SKM-1 treated with dmso at 0.1 percent for 144 hours (cell line): Measurements from ENCODE around the gene ZSCAN25.
"Not testable (repeated sequence)": the region's sequence is repeated elsewhere in the genome, so short reads cannot be mapped to it uniquely, and the experiment has no call there.

Experiments used
- DNase-seq: peaks from one replicate; lab custom pipeline; 2025; ENCODE audit not compliant: unreplicated experiment; lab: John Stamatoyannopoulos, UW

The ZSCAN25 gene

DNA sequence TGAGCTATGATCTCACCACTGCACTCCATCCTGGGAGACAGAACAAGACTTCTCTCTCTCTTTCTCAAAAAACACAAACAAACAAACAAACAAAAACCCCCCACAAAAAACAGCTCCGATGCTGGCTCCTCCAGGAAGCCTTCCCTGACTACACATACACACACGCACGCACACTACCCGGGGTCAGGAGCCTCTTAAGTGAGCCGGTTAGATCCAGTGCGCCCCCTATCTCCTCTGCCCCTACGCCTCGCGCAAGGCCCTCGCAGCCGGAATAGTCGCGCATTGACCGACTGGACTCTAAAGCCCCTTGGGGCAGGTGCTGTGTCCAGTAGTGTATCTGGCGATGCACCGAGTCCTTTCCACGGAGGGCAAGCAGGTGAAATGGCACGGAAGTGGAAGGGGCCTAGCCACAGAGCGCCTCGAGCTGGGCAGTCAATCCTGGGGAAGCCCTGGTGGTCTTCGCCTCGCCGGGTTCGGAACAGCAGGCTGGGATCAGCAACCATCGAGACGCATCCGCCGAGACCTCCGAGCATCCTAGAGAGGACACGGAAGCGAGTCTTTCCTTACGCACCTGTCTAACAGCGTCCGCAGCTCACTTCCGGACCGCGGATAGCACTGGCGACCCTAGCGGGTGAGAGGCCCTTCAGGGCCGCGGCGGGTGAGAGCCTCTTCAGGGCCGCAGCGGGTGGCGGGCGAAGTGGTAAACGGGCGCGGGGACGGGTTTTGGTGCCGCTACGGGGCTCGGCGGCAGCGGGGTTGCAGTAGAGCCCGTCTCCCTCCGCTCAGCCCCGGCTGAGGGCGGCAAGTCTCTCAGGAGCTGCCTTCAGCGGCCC lies at the start of gene ZSCAN25:
Gene ZSCAN25 (plus strand): TSS at position 588 of the 833 bp plus-strand sequence. CDS start 2,661 bp downstream, outside the sequence.
- peak; percentile 75 for DNase-seq

GRCh38 chr7:99568770-99569169 lies 48.0 kb upstream of the ZSCAN25 start:
- not testable (repeated sequence) for DNase-seq

DNA sequence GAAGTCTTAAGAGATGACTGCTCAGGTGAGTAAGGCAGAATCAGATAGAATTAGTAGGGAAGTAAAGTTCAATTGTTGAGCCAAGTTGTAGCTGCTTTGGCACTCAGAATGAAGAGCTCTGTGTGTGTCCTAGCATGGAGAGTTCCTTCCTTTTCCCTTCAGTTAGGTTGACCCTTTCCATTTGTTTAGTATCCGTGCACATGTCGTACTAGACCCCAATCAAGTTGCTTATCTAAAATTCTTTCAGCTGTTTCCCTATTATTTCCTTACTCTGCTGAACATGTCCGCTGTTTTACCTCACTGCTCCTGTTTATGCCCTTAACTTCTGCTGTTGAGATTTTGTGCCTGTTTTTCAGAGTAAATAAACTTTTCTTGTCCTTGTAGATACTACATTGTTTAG lies 45.0 kb upstream of the ZSCAN25 start:
- no peak for DNase-seq

- DNase-seq, result no peak
These were observed 43.5 kb upstream of the ZSCAN25 start for GRCh38 chr7:99573257-99573656.

GRCh38 chr7:99576251-99576650 lies 40.5 kb upstream of the ZSCAN25 start:
- no peak for DNase-seq

DNA sequence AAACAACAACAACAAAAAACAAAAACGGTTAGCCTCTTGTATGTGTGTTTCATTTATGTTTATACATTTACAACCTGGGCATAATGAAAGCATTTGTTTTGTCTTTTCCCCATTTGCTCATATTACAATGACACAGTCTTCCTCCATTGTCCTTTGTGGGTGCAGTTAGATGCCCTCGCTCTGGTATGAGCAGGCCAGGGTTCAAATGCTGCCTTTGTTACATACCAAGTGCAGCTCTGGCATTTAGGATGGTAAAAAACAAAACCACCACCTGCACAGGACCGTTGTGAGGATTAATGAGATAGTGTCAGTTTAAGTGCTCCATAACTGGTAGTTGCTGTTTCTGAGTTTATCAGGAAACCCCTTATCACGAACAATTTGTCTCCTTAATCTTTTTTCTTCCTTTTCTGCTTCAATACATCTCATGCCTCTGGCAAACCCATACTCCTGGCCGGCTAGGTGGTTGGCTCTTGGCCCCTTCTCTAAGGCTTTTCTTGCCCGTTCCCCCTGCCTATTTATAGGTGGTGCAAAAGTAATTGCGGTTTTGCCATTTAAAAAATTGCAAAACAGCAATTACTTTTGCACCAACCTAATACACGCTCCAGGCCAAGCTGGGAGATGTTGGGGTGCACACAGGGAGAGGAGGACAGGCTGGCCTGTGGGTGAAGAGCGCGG lies 37.3 kb upstream of the ZSCAN25 start:
- no peak for DNase-seq

DNA sequence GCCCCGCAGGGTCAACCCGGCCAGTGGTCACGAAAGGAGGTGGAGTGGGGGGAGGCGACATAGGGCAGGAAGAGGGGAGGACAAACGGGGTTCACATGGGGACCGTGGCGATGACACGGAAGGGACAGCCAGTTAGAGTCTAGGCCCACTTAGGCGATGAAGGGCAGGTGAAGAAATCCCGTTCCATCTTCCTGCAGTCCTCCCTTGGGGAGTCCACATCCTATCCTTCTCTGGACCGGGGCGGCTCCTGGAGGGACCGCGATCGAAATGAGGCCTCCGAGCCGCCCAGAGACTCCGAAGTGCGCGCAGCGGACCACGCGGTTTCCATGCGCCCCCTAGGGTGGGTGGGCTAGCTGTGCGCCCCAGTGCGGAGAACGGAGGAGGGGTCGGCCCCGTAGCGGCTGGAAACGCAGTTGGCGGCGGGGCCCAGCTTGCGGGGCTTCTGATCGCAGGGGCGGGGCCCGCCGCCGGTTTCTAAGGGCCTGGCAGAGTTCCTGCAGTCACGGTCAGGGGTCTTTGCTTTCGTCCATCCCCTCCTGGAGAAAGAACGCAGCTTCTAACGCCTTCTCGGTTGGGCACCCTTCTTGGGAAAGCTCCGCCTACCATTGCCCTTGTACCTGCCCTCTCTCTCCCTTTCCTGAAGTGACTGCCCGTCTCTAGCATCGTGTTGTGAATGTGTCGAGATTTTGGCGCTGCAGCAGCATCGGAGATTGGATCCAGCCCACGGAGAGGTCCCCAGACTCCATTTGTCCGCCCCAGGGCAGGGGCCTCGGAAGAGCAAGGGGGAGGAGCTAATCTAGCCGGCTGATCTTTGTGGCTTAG lies 36.6 kb upstream of the ZSCAN25 start:
- DNase-seq, result no peak

DNA sequence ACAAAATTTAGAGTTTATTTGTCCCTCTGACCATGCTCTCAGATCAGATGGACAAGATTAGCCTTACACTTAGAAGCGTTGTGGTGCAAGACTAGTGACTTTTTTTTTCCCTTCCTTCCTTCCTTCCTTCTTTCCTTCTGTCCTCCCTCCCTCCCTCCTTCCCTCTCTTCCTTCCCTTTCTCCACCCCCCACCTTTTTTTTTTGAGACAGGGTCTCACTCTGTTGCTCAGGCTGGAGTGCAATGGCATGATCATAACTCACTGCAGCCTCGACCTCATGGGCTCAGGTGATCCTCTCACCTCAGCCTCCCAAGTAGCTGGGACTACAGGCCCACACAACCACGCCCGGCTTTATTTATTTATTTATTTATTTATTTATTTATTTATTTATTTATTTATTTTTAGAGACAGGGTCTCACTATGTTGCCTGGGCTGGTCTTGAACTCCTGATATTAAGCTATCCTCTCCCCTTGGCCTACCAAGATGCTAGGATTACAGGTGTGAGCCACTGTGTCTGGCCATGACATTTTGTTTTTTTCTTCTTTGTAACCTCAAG lies 35.9 kb upstream of the ZSCAN25 start:
- DNase-seq, result not testable (repeated sequence)

DNA sequence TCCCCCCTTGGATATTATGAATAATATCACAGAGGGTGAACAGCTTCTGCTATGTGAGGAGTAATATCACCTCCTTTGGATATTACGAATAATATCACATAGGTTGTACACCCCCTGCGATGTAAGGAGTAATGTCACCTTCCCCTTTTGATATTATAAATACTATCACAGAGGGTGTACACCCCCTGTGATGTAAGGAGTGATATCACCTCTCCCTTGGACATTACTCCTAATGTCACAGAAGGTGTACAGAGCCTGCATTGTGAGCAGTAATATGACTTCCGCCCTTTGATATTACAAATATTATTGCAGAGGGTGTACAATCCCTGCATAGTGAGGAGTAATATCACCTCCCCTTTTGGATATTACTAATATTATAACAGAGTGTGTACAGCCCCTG lies 27.9 kb upstream of the ZSCAN25 start:
- no peak for DNase-seq

DNA sequence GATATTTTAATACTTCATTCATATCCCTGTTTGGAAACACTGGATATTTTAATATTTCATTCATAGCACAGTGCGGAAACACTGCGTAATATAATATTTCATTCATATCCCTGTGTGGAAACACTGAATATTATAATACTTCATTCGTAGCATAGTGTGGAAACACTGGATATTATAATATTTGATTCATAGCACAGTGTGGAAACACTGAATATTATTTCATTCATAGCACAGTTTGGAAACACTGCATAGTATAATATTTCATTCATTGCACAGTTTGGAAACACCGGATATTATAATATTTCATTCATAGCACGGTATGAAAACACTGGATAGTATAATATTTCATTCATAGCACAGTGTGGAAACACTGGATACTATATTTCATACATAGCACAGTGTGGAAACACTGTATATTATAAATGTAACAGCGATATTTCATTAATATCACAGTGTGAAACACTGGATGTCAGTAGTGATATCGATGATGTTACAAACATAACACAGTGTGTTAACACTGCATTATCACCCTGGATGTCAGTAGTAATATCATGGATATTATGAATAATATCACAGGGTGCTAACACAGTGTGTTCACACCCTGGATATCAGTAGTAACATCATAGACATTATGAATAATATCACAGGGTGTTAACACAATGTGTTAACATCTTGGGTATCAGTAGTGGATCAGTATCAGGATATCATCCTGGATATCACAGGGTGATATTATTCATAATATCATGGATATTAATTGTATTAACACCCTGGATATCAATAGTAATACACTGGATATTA lies 21.6 kb upstream of the ZSCAN25 start:
- no peak for DNase-seq

- DNase-seq, result no peak
These were observed 20.3 kb upstream of the ZSCAN25 start for GRCh38 chr7:99596408-99596955.

DNA sequence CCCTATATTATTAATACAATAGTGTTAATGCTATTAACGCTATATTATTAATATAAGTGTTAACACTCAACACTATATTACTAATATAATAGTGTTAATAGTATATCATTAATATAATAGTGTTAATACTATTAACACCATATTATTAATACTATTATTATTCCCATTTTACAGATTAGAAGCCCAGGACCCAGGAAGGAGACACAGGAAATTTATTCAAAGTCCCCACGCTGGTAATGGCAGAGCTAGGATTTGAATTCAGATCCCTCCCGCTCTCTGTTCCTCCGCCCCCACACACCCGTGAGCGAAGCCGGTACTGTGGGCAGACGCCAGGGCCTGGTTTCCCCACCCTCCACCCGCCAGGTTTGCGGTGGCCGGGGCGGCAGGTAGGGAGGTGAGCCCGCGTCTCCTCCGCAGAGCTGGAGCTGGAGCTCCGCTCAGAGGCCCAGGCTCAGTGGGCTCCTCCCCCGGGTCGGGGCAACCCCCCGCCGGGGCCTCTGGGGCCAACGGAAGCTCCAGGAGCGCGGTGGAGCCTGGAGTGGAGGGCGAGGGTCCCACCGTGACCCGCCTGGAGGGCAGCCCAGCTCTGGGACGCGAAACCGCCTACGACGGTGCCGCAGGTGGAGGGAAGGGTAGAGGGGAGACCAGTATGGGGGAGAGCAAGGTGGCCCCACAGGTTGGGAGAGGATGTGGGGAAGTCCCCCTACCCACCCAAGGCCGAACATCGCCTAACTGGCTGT lies 18.8 kb upstream of the ZSCAN25 start, which contains the start of gene TMEM225B:
Gene TMEM225B (plus strand): TSS at position 506 of the 740 bp plus-strand sequence. CDS start 6,122 bp downstream, outside the sequence.
- DNase-seq, result no peak

GRCh38 chr7:99599836-99600235 lies 16.9 kb upstream of the ZSCAN25 start:
- DNase-seq, result no peak

DNA sequence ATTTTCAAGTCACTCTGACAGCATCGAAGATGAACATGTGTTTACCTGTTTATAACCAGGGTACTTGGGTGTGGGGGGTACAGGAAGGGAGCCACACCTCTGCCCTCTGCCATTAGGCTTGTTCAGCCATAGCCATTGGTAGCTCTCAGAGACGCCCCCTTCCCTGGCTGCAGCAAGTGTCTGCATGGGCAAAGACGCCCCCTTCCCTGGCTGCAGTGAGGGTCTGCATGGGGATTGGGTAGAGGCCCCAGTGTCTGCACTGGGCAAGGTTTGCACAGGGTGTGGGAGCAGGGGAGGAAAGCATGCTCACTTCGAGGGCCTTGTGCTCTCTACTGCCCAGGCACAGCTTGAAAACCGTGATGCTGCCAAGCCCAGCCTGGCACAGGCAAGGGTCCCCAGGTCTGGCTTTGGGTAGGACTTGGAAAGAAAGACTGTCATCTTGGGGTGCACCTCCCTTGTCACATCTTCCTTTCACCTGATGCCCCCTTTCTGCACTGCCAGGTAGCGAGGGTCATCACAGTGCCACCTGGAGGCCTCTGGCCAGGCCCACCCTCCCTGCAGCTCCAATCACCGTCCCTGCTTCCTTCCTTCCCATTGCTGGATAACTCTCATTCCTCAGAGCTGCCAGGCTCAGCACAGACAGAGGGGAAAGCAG lies 15.0 kb upstream of the ZSCAN25 start:
- DNase-seq, result no peak

DNA sequence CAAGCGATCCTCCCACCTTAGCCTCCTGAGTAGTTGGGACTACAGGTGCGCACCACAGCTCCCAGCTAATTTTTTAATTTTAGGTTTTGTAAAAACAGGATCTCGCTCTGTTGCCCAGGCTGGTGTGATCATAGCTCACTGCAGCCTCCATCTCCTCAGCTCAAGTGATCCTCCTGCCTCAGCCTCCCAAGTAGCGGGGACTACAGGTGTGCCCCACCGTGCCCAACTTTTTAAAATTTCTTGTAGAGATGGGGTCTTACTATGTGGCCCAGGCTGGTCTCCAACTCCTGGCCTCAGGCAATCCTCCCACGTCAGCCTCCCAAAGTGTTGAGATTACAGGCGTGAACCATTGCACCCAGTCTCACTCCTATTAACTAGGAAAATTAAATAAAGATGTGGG lies 11.2 kb upstream of the ZSCAN25 start:
- no peak for DNase-seq

DNA sequence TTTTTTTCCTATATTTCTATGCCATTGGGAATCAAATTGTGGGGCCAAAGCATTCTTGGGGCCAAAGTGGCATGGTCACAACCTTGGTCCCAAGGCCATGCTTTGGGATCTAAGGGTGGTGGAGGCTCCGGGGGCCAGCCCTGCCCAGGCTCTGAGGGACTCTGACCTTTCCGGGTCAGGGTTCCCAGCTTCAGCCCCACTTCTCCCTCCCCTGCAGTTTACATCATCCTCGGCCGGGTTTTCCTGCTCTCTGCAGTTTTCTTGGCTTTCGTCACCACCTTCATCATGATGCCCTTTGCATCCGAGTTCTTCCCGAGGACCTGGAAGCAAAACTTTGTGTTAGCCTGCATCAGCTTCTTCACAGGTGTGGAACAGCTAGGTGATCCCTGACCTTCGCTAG lies 10.2 kb upstream of the ZSCAN25 start:
- DNase-seq, result no peak

GRCh38 chr7:99607548-99607947 lies 9.2 kb upstream of the ZSCAN25 start:
- no peak for DNase-seq

DNA sequence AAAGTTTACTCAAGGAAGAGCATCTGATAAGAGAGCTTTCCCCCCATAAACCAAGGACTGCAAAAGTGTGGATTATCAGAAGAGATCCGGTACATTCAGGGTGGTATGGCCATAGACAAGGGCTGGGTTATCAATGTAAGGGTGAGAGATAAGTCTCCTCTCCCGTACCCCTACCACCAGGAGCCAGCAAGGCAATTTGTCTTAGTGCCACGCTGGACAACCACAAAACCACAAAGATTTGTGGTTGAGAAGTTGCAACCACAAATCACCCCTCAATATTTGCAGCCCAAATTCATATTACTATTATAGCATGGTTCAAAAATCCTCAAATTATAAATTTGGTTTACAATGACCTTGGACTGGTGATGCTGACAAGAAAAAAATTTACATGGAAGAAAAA lies 2.3 kb upstream of the ZSCAN25 start:
- DNase-seq, result no peak

GRCh38 chr7:99615989-99616358 lies 772 bp upstream of the ZSCAN25 start:
- no peak for DNase-seq
